Measurements from ENCODE around the gene DNAJC16.
"Not testable (repeated sequence)": the region's sequence is repeated elsewhere in the genome, so short reads cannot be mapped to it uniquely, and the experiment has no call there.

Gene DNAJC16

DNA sequence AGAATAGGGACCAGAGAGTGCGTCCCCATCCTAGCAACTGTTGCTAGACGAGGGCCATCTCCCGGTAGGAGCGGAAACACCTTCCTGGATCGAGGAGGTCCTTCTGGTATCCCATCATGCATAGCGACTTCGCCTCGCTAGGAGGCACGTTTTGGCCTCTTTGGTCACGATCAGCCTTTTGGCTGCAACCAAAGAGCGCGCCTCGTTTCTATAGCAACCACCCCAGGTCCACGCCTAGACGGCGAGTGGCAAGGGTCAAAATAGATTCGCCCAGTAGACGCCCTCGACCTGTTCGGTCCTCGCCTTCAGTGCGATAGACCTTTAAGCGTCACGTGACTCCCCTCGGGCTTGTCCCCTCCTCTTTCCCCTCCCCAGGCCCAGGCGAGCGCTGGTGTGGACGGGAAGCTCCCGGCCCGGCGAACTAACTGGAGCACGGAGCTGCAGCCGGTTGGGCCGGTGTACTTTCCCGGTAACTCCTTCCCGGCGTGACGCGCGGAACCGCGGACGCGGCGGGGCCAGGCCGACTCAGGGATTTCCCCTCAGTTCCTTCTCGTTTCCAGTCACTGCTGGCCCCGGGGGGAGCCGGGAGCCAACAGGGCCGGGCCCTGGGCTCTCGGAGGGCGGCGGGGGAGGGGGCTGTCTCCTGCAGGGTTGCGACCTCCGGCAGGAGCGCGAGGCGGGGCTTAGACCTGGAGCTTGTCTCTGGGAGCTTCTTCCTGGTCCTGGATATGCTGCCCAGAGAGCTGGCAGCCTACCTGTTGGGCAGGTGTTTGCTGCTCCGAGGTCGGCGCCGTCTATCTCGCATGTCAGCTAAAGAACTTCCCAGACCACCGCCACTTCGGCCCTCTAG, at the start of gene DNAJC16:
TSS of gene DNAJC16 (plus strand) at position 359 of the 850 bp plus-strand sequence. CDS start 2,258 bp downstream, outside the sequence.
- DNase-seq (ENCODE audit: low spot score) = peak; percentile 96

DNA sequence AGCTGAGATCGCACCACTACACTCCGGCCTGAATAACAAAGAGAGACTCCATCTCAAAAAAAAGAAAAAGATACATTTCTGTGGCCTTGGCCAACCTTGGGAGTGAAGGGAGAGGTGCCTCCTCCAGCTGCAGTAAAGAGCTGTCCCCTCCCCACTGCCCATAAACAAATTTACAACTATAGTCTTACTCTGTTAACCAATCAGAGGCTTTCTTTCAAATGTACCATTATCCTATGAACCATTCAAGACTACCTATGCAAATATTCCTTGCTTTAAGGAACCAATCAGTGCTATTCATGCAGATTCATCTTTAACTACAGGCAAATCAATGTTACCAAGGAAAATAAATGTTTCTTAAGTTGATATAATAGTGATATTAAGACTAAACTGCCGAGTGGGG, 49.7 kb upstream of the DNAJC16 start:
- no peak for DNase-seq (ENCODE audit: low spot score)

DNA sequence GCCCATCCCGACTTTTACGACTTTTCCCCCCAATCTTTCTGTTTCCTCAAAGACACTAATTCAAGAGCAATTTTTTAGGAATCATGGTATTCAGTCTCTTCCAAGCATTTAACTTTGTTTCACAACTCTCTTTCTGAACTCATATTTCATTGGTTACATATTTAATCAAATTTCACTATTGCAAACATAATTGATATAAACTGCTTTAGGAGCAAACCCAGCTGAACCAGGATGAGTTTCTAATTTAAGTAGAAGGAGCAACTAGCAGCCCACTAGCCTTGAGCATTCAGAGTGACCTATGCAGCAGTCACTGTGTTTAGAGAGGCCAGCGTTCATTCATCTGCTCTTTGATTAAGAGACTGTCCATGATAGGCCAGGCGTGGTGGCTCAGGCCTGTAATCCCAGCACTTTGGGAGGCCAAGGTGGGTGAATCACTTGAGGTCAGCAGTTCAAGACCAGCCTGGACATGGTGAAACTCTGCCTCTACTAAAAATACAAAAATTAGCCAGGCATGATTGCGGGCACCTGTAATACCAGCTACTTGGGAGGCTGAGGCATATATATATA, 48.9 kb upstream of the DNAJC16 start:
- no peak for DNase-seq (ENCODE audit: low spot score)

DNA sequence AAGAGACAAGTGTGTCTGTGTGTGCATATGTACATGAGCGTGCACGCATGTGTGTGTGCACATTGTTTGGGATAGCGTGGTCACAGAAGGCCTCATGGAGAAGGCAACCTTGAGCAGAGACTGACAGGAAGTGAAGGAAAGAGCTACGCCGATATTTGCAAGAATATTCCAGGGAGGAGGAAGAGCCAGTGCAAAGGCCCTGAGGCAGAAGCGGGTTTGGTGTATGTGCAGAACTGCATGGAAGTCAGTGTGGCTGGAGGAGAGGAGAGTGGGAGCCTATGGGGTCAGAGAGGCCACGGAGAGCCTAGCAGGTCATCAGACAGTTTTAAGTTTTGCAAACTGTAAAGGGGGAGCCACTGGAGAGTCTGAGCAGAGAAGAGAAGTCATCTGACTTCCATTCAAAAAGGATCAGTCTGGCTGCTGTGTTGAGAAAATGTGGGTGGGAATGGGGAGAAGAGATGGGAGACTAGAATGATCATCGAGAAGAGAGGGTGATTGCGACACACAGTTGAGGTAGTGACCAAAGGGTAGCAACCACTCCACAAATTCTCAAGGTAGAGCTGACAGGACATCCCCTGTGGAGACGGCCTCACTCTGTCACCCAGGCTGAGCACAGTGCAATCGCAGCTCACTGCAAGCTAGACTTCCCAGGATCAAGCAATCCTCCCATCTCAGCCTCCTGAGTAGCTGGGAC, 46.8 kb upstream of the DNAJC16 start:
- DNase-seq (ENCODE audit: low spot score) = no peak

DNA sequence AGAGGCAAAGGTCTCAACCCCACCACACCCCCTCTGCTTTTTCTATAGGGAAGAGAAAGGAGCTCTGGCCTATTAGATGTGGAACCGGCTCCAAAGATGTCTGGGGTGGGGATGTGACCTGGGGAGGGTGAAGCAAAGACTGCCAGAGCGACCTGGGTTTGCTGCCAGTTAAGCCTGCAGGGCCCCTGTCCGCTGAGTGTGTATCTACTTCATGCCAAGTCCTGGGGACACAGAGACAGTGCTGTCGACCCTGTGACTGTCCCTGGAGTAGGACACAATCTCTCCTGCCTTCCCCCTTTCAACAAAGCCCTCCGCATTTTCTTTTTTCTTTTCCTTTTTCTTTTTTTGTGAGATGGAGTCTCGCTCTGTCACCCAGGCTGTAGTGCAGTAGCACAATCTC, 44.2 kb upstream of the DNAJC16 start:
- DNase-seq (ENCODE audit: low spot score) = not testable (repeated sequence)

DNA sequence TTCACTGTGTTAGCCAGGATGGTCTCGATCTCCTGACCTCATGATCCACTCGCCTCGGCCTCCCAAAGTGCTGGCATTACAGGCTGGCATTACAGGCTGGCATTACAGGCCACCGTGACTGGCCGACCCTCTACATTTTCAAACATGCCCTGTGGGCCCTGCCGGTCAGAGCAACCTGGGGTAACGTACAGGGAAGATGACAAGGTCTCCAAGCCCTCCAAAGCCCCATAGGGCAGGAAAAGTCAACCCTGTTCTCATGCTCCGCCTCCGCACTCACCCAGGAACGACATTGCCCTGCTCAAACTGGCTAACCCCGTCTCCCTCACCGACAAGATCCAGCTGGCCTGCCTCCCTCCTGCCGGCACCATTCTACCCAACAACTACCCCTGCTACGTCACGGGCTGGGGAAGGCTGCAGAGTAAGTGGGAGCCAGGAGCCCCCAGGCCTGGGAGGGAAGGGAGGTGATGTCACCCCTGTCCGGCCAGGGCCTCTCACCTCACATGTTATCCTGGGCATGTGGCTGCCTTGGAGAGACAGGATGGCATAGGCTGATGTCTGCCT, 43.6 kb upstream of the DNAJC16 start:
- DNase-seq (ENCODE audit: low spot score) = not testable (repeated sequence)

DNA sequence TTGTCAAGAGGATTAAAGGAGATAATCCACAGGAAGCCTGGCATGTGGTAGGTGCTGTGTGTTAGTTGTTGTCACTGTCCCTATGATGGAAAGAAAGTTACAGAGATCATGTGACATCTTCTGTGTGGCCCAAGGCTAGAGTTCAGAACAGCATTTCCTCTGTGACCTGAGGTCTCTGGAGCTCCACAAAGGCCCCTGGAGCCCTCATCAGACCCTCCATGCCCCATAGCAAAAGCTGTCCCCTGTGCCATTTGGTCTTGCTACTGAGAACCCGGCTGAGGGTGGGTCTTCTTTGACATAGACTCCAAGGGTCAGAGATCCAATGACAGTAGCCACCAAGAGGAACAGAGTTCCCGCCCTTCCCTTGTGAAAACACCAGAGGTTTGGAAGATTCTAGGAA, 42.7 kb upstream of the DNAJC16 start:
- DNase-seq (ENCODE audit: low spot score) = no peak

DNA sequence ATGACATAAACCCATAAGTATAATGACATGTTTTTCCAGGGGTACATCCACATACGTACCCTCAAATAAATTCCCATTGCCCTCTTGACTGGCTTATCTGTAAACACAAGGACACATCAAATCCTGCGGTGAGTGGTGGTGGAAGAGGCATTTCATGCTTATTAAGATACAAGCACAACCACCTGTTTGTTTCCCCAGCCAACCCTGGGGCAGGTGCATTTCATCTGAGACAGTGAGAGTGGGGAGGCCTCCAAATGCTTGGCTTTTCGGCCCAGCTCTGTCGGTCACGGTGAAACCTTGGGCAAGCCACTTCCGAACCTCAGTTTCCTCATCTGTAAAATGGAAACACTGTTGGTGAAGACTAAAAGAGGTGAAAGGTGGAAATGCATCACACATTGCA, 42.2 kb upstream of the DNAJC16 start:
- not testable (repeated sequence) for DNase-seq (ENCODE audit: low spot score)

DNA sequence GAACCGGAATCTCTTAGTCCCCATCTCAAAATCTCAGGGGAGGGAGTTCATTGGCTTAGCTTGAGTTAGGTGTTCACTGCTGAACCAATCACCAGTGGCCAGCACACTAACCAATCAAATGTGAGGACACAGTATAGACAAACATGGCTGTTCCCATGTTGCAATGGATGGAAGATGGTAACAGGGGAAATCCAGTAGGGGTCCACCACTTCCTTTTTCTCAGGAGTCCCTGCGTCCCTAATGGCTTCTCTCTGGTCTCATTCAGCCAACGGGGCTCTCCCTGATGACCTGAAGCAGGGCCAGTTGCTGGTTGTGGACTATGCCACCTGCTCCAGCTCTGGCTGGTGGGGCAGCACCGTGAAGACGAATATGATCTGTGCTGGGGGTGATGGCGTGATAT, 41.0 kb upstream of the DNAJC16 start:
- DNase-seq (ENCODE audit: low spot score) = no peak

DNA sequence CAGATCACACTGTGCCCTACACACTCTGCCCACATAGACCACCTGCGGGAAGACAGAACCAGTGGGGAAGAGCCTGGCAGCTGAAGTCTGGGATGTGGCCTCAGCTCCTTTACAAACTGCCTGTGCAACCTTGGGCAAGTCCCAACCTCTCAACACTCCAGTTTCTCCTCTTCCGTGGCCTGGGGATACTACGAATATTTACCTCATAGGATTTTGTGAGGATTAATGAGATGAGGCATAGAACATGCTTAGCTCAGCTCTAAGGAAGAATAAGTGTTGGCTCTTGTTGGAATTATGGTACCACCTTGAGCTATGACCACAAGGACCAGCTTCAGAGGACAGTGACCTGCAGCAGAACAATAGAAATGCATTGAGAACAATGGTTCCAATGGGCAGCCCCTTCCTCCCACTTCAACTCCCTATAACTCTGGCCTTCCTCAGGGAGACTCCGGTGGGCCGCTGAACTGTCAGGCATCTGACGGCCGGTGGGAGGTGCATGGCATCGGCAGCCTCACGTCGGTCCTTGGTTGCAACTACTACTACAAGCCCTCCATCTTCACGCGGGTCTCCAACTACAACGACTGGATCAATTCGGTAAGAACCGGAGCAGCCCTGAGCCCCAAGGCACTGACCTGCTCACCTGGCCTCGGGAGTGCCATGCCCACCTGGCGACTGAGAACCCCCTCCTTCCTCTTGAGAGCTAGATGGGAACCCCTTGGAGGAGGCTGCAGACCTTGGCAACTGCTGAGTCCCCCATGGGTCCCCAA, 39.6 kb upstream of the DNAJC16 start:
- not testable (repeated sequence) for DNase-seq (ENCODE audit: low spot score)

DNA sequence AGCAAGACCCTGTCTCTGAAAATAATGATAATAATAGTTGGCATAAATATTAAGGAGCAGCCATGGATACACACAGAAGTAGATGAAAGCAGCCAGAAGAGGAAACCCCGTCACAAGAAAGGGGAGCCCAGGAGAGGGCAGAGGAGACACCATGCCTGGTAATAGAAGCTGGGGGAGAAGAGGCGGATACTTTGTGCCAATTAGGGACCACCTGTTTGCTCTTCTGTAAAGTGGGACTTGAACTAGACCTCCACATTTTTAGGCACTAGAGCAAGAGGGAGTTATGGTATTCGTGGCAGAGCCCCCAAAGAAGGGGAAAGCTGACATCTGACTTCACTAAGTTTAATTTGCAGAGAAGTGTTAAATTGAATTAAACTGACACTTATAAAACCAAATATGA, 38.3 kb upstream of the DNAJC16 start:
- DNase-seq (ENCODE audit: low spot score) = no peak

DNA sequence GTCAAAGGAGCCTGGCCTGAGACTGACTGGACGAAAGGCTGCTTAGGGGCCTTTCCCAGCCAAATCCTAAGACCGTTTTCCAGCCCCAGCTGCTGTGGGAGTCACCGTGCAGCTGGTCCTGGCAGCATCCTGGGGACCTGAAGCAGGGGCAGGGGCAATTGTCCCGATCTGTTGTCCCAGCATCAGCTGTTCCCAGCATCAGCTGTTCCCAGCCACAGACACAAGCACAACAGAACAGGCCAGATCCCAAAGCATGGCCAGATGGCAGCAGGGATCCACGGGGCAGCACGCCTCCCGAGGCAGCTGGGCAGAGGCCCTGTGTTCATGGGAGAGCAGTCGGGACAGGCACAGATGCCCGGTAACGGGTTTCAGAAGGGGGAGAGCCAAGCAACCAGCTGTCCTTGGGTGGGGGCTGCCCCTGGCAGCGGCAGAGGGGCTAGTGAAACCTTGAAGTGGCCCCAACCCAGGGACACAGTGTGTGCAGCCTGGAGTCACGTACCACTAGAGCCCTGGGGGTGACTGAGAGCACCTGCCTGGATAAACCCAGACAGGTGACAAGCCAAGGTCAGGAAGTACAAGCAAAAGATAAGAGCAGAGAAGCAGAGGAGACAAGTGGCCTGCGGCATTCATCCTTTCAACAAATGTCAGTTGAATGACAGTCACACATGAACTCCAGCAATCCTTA, 37.5 kb upstream of the DNAJC16 start:
- no peak for DNase-seq (ENCODE audit: low spot score)

DNA sequence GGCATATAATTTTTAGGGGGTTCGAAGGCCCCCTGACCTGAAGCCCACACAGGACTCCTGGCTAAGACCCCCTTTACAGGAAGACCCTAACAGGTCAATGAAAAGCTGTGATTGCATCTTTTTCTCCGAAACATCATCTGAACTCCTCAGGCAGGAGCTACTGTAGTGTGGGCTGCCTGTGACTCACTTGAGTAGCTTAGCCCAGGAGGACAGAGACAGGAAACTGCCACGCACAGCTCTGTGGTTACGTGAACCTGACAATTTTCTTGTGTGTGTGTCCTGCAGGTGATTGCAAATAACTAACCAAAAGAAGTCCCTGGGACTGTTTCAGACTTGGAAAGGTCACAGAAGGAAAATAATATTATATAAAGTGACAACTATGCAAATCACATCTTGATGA, 35.6 kb upstream of the DNAJC16 start:
- not testable (repeated sequence) for DNase-seq (ENCODE audit: low spot score)

DNA sequence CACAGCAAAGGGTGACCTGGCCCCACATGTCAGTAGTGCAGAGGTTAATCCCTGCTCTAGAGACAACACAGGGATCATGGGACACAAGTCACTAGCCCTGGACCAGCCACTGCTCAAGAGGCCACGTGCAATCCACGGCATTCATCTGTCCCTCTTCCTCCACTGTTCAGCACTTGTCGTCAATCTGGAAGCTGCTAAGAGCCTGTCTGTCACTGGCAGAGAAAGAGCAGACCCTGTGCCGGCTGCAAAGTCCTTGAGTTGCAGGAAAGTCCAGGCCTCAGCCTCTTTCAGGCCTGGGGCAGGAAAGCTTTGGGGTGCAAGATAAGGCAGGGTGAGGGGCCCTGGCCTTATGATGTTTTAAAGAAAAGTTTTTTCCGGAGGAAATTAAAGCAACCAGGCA, 34.1 kb upstream of the DNAJC16 start:
- no peak for DNase-seq (ENCODE audit: low spot score)

DNA sequence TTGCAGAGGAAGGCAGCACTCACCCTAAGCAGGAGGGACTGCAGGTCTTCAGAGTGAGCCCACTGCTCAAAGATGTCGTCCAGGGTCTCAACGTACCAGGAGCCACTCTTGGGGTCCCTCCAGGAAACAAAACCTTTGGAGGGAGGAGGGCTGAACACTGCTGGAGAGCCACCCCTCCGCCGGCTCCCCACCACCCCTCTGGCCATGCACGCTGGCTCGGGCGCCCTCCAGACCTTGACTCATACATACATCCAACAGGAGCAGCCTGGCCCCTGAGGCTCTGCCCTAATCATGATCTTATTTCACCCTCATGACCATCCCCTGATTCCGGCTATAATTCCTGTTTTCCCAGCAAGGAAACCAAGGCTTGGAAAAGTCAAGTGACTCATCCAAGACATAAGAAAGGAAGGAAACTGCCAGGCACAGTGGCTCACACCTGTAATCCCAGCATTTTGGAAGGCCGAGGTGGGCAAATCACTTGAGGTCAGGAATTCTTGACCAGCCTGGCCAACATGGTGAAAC, 32.7 kb upstream of the DNAJC16 start:
- DNase-seq (ENCODE audit: low spot score) = no peak

DNA sequence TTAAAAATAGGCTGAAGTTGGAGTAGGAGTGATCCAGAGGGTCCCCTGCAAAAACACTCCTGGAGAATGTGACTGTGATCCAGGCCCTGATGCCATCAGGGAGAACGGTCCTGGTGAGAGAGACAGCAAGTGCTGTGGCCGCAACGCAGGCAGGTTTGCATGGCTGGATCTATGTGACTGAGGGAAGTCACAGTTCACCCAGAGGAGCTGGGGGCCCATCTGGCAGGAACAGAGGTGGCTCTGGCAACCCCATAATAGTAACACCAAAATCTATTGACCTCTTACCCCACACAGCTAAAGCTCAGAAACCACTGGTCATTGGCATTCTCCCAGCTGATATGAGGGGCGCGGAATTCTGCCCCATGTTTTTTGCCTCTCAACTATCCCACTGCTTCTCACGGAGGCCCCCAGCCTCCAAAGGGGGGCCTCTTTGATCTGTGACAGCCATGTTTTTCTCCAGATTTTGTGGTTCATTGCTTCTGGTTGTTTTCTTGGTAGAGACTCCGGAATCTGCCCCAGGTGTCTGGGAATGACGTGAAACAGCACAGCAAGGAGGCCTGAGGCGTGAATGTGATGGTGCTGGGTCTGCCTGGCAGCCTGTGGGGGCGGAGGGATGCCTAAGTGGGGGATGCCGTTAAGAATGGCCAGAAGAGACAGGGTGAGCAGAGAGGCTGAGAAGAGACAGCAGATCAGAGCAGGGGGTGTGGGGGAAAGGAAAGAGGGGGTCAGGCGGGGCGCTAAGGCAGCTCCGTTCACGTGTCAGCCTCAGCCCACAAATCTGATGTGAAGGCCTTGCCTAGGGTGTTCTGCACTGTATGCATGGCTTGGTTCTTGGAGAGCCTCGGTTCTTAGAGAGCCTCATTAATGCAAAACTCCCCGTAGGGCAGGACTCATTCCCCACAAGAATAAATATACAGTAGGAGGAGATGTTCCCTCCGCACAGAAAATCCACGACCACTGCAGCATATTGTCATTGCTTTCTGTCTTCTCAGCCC, 26.2 kb upstream of the DNAJC16 start:
- no peak for DNase-seq (ENCODE audit: low spot score)

DNA sequence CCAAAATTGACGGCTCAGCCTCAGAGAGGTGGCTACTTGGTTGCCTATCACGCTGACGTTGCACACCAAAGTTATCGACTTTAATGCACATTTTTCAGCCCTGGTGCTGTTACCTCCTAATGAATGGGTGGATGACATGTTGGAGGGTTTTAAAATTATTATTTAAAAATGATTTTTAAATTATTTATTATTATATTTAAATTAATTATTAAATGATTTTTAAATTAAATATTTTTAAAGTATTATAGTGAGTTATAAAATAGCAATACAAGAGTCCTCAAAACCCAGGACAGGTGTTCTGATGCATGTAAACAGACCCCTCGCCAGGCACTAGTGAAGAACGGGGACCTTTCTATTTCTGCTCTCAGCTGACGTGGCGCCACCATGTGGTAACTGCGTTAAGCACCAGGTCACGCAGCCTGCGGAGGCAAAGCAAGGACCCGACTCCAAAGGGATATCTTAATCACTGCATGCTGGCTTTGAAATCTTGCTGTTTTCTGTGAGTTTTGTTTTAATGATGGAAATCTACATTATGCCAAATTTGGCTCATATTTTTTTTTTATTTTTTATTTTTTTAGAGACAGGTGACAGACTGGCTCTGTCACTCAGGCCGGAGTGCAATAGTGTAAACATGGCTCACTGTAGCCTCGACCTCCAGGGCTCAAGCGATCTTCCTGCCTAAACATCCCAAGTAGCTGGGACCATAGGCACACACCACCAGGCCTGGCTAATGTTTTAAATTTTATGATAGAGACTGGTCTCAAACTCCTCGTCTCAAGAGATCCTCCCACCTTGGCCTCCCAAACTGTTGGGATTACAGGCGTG, 25.2 kb upstream of the DNAJC16 start:
- DNase-seq (ENCODE audit: low spot score) = peak; percentile 82

DNA sequence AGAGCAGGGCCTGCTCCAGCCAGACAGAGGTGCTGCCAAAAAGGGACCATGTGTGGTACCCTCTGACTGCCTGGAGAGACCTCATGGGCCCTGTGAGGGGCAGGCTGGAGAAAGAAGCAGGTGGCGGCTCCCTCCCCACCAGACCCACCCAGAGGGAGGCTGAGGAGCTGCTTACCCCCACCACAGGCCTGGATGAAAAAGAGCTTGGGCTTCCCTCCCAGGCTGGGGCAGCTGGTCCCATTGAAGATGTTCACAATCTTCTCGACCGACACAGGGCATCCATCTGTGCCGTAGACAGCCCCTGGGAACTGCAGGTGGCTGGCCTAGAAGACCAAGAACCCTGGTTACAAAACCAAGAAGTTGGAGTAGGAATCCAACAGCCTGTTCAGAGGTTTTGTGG, 22.2 kb upstream of the DNAJC16 start:
- no peak for DNase-seq (ENCODE audit: low spot score)

DNA sequence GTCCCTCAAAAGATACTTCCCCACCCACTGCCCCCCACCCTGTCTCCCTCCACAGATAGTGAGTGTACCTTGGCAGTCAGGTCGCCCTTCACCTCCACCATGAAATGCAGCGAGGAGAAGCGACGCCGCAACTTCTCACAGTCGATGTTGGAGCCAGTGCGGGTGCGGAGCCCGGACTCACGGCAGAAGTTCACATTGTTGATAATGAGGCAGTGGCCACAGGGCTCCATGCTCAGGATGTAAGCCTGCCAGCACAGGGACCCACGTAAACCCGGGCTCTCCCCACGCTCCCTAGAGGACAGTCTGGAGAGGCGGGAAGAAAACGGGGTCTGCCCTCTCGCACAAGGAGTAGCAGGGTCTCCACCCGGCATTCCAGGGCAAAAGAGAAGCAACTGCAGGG, 19.8 kb upstream of the DNAJC16 start:
- no peak for DNase-seq (ENCODE audit: low spot score)

Measured in GM03348 (cell line).